H1 (cell line): Measurements from ENCODE around the gene ZNF92. TPM values are rescaled to one million over a fixed set of nuclear protein-coding genes. Genes with fewer than 3 reads are reported as not detected.

Experiments used
- CTCF ChIA-PET: fragments of 300-600 bp; sonication (Branson Sonifier 250); formaldehyde crosslinking; loops from one replicate; lab custom pipeline; 2021; ENCODE audit not compliant: partially characterized antibody; lab: Charles Lee
- POLR2A ChIA-PET: fragments of 300-600 bp; sonication (Branson Sonifier 250); formaldehyde crosslinking; loops from one replicate; lab custom pipeline; 2021; ENCODE audit warnings: inconsistent platforms; ENCODE audit not compliant: partially characterized antibody; lab: Charles Lee
- DNase-seq, 2 experiments: peaks; one replicate each; pipeline versions ENCODE4 v3.0.0 to v3.0.0-alpha.2; 2010 to 2022; ENCODE audit warnings: low spot score in 2 of 2, low read depth in 1 of 2, mixed read lengths in 1 of 2
- FAIRE-seq: peaks from 2 replicates; lab custom pipeline; 2011; peaks lifted over from hg19 to GRCh38; lab: Jason Lieb, UNC
- H2AFZ ChIP-seq: 2 replicates; pipeline ENCODE4 v1.8.1; 2012; ENCODE audit warnings: low read length, inconsistent platforms
- H2AK5ac ChIP-seq: 2 replicates; pipeline ENCODE4 v1.6.1; 2013; ENCODE audit warnings: low read depth, low read length
- H2BK120ac ChIP-seq: replicated peaks from 2 replicates; pipeline ENCODE3; 2013; ENCODE audit warnings: low read depth, low read length, inconsistent platforms
- H2BK12ac ChIP-seq: 2 replicates; pipeline ENCODE4 v1.6.1; 2013; ENCODE audit warnings: low read depth, low read length
- H2BK15ac ChIP-seq: 2 replicates; pipeline ENCODE4 v1.6.1; 2013; ENCODE audit warnings: low read length
- H2BK20ac ChIP-seq: 2 replicates; pipeline ENCODE4 v1.6.1; 2013; ENCODE audit warnings: low read length
- H2BK5ac ChIP-seq: 2 replicates; pipeline ENCODE4 v1.6.1; 2013; ENCODE audit warnings: low read depth, low read length
- H3K14ac ChIP-seq: 2 replicates; pipeline ENCODE4 v1.6.1; 2013; ENCODE audit warnings: inconsistent platforms; ENCODE audit not compliant: insufficient read length
- H3K18ac ChIP-seq: 2 replicates; pipeline ENCODE4 v1.6.1; 2013; ENCODE audit warnings: low read length; ENCODE audit errors: extremely low read depth
- H3K23ac ChIP-seq: 2 replicates; pipeline ENCODE4 v1.6.1; 2013; ENCODE audit warnings: inconsistent platforms; ENCODE audit not compliant: insufficient read length
- H3K23me2 ChIP-seq: 2 replicates; pipeline ENCODE4 v1.6.1; 2013; ENCODE audit warnings: low read depth, low read length
- H3K27ac ChIP-seq: 2 replicates; pipeline ENCODE4 v1.6.1; 2011; ENCODE audit warnings: low read depth, low read length, inconsistent platforms
- H3K27me3 ChIP-seq, 4 experiments: replicated peaks in 1 of 4; 1 replicate in 1 of 4; 2 replicates in 3 of 4; pipeline versions ENCODE4 v1.6.1 to v1.8.1; 2011 to 2013; ENCODE audit warnings: low read length in 3 of 4, mild to moderate bottlenecking in 3 of 4, inconsistent platforms in 2 of 4, mixed read lengths in 2 of 4, moderate library complexity in 1 of 4; ENCODE audit not compliant: control insufficient read depth in 3 of 4, insufficient read depth in 3 of 4; ENCODE audit errors: extremely low read depth in 1 of 4
- H3K36me3 ChIP-seq, 4 experiments: 2 replicates each; pipeline versions ENCODE4 v1.6.1 to v1.8.1; 2011 to 2013; ENCODE audit warnings: mild to moderate bottlenecking in 4 of 4, low read length in 3 of 4, moderate library complexity in 2 of 4, control low read depth in 1 of 4, inconsistent platforms in 1 of 4; ENCODE audit not compliant: insufficient read depth in 4 of 4, control insufficient read depth in 2 of 4
- H3K4ac ChIP-seq: replicated peaks from 2 replicates; pipeline ENCODE3; 2013; ENCODE audit warnings: low read length, low read depth, mixed read lengths, inconsistent platforms; ENCODE audit not compliant: insufficient read length
- H3K4me1 ChIP-seq, 4 experiments: replicated peaks in 1 of 4; 1 replicate in 1 of 4; 2 replicates in 3 of 4; pipeline versions ENCODE4 v1.6.1 to v1.8.1; 2011 to 2013; ENCODE audit warnings: low read length in 3 of 4, inconsistent platforms in 2 of 4, mixed read lengths in 1 of 4; ENCODE audit not compliant: insufficient read depth in 4 of 4, control insufficient read depth in 3 of 4
- H3K4me2 ChIP-seq, 2 experiments: 2 replicates each; pipeline versions ENCODE4 v1.6.1 to v1.8.1; 2011 to 2013; ENCODE audit warnings: low read depth in 2 of 2, low read length in 2 of 2, control low read depth in 1 of 2, inconsistent platforms in 1 of 2, mild to moderate bottlenecking in 1 of 2; ENCODE audit not compliant: insufficient read depth in 1 of 2
- H3K4me3 ChIP-seq, 4 experiments: fragments of 200-600, 300-600 bp in 1 of 4; sonication (generic), shearing (Covaris generic), sonication (Bioruptor Twin) in 1 of 4; 2 replicates each; pipeline versions ENCODE4 v1.5.1 to v1.8.1; 2011 to 2016; ENCODE audit warnings: low read length in 4 of 4, low read depth in 3 of 4, control low read depth in 2 of 4, inconsistent platforms in 2 of 4, mild to moderate bottlenecking in 2 of 4, mixed read lengths in 1 of 4, moderate library complexity in 1 of 4; ENCODE audit not compliant: insufficient read depth in 2 of 4; ENCODE audit errors: extremely low read depth in 1 of 4
- H3K56ac ChIP-seq: replicated peaks from 2 replicates; pipeline ENCODE3; 2013; ENCODE audit warnings: low read depth, mild to moderate bottlenecking, mixed read lengths, low read length, inconsistent platforms; ENCODE audit not compliant: insufficient read length
- H3K79me1 ChIP-seq: 2 replicates; pipeline ENCODE4 v1.6.1; 2013; ENCODE audit warnings: low read depth, low read length, control low read depth
- H3K79me2 ChIP-seq, 2 experiments: 2 replicates each; pipeline versions ENCODE4 v1.6.1 to v1.8.1; 2012 to 2013; ENCODE audit warnings: low read length in 2 of 2, mild to moderate bottlenecking in 2 of 2, inconsistent platforms in 1 of 2; ENCODE audit not compliant: insufficient read depth in 2 of 2, control insufficient read depth in 1 of 2
- H3K9ac ChIP-seq, 4 experiments: replicated peaks in 1 of 4; 1 replicate in 1 of 4; 2 replicates in 3 of 4; pipeline versions ENCODE4 v1.6.1 to v1.8.1; 2011 to 2013; ENCODE audit warnings: low read depth in 3 of 4, low read length in 3 of 4, control low read depth in 2 of 4, mild to moderate bottlenecking in 2 of 4, moderate library complexity in 2 of 4, inconsistent platforms in 1 of 4; ENCODE audit errors: extremely low read depth in 1 of 4
- H3K9me3 ChIP-seq, 2 experiments: 2 replicates each; pipeline versions ENCODE4 v1.6.1 to v1.8.1; 2012 to 2013; ENCODE audit warnings: mild to moderate bottlenecking in 2 of 2, moderate library complexity in 2 of 2, control low read depth in 1 of 2, inconsistent platforms in 1 of 2, low read depth in 1 of 2, low read length in 1 of 2, mixed read lengths in 1 of 2; ENCODE audit not compliant: insufficient read depth in 2 of 2
- H4K20me1 ChIP-seq, 2 experiments: replicated peaks in 1 of 2; 2 replicates each; pipeline versions ENCODE3 to v1.8.1; 2011 to 2013; ENCODE audit warnings: inconsistent platforms in 2 of 2, low read length in 2 of 2, mild to moderate bottlenecking in 1 of 2; ENCODE audit not compliant: insufficient read depth in 2 of 2, control insufficient read depth in 1 of 2
- H4K5ac ChIP-seq: 2 replicates; pipeline ENCODE4 v1.6.1; 2013; ENCODE audit warnings: low read length, low read depth, mixed read lengths, inconsistent platforms; ENCODE audit not compliant: insufficient read length
- H4K8ac ChIP-seq: 2 replicates; pipeline ENCODE4 v1.8.0; 2013; ENCODE audit warnings: mild to moderate bottlenecking, moderate library complexity, low read length, inconsistent platforms; ENCODE audit not compliant: insufficient read depth; ENCODE audit errors: extremely low read depth
- H4K91ac ChIP-seq: replicated peaks from 2 replicates; pipeline ENCODE3; 2013; ENCODE audit warnings: low read length, mixed read lengths, inconsistent platforms; ENCODE audit not compliant: insufficient read length
- CTCF ChIP-seq, 3 experiments: IDR thresholded peaks; 1 replicate in 2 of 3; 2 replicates in 1 of 3; pipeline versions ENCODE4 v1.5.1 to v1.6.1; 2011; ENCODE audit warnings: low read length in 3 of 3, mild to moderate bottlenecking in 3 of 3, inconsistent platforms in 2 of 3, low read depth in 1 of 3, moderate library complexity in 1 of 3; ENCODE audit not compliant: insufficient read depth in 1 of 3; ENCODE audit errors: control extremely low read depth in 1 of 3
- NRF1 ChIP-seq: IDR thresholded peaks from 2 replicates; pipeline ENCODE4 v1.6.1; 2011; ENCODE audit warnings: mild to moderate bottlenecking, low read depth, low read length, improper control_type of control experiment
- WGBS, 2 experiments: shearing (Covaris generic) in 1 of 2; methylation state at CpG; one replicate each; pipeline versions ENCODE4 v1.1.6 to v1.1.7; 2013 to 2015; ENCODE audit warnings: low lambda C conversion rate in 2 of 2, mixed read lengths in 2 of 2, inconsistent platforms in 1 of 2, low coverage in 1 of 2, missing lambda C conversion rate in 1 of 2; ENCODE audit not compliant: insufficient replicate concordance in 2 of 2, insufficient coverage in 1 of 2, insufficient read length in 1 of 2; ENCODE audit errors: extremely low coverage in 1 of 2, missing lambda C conversion rate in 1 of 2; 5-methylcytosine and 5-hydroxymethylcytosine counted together
- polyA plus RNA-seq, 7 experiments: library from polyadenylated mRNA; depleted of rRNA in 3 of 7; stranded (reverse) in 5 of 7; unstranded in 2 of 7; fragments of >200 nt in 5 of 7; fragments of 200-250 nt in 2 of 7; gene quantifications; 1 replicate in 5 of 7; 2 replicates in 1 of 7; 4 replicates in 1 of 7; pipeline versions ENCODE4 v1.2.1 to v1.2.3, GENCODE V29; 2011 to 2013; ENCODE audit warnings: missing spikeins in 2 of 7, mixed read lengths in 2 of 7
- total RNA-seq: library from RNA; stranded (reverse); fragmentation: NEBNext Ultra II Directional; extraction: Animal tissue kit (Norgen Biotek cat#: 25700); gene quantifications from 2 replicates; pipeline ENCODE4 v1.2.1, GENCODE V29; 2021

ZNF92 gene
- total and polyA plus RNA-seq, 2 of the 8 experiments (the other 6 are each of a cell fraction or from before 2014, with no cell fraction given), result 2.8 to 39.8 TPM

GRCh38 chr7:65397730-65398142 is 24.1 kb downstream of the ZNF92 start:
- 91% methylated on average over 4 of the region's 4 CpGs; no CpG with 5 or more reads in 1 of the 2 experiments for WGBS, 2 experiments
- H3K23ac ChIP-seq, result no peak overlapping the region
- no peak overlapping the region for H2BK15ac ChIP-seq
- ChIA-PET POLR2A (interaction anchor here (1.8 kb wide), 1 partner anchor 24 kb away, joined by 5 read pairs; the partner anchor contains the start of gene ZNF92), CTCF (interaction anchor here (0.6 kb wide), 1 partner anchor 31 kb away, joined by 3 read pairs; no protein-coding TSS in a partner anchor)
- H3K4me3 ChIP-seq, result no peak overlapping the region
- TF ChIP-seq NRF1, result no peak
- TF ChIP-seq CTCF (IDR thresholded peaks at IDR 0.05; ENCODE audit: control extremely low read depth in 1 of 3, insufficient read depth in 1 of 3, low read depth in 1 of 3, low read length in 3 of 3), result peak in 1 of 3 experiments; percentile 19; a peak in 1 of 4 replicates
- no peaks in the 10 kb centered on the region for H3K27me3 ChIP-seq
- FAIRE-seq, result no peak
- H3K18ac ChIP-seq, result no peak overlapping the region
- H3K79me1 ChIP-seq, result no peaks in the 10 kb centered on the region; the same call in 1 of the 2 replicates
- no peak overlapping the region for H2BK12ac ChIP-seq
- no peak overlapping the region for H3K4me2 ChIP-seq
- H3K27ac ChIP-seq, result no peak overlapping the region
- peaks cover 7 to 32% (median 19%) of the 10 kb centered on the region in 4 experiments for H3K36me3 ChIP-seq
- no peak overlapping the region for H3K9ac ChIP-seq
- no peak overlapping the region for H2BK120ac ChIP-seq
- H3K14ac ChIP-seq, result no peak overlapping the region
- no peak overlapping the region for H4K8ac ChIP-seq
- DNase-seq, result no peak
- H3K9me3 ChIP-seq, result peaks cover 5 to 7% of the 10 kb centered on the region in 2 experiments; a peak in 3 of 4 replicates
- no peak overlapping the region for H4K5ac ChIP-seq
- H3K23me2 ChIP-seq, result no peaks in the 10 kb centered on the region
- H2BK20ac ChIP-seq, result no peak overlapping the region
- H3K79me2 ChIP-seq, result peaks cover 2 to 34% of the 10 kb centered on the region in 2 experiments; a peak in 2 of 4 replicates
- H2AK5ac ChIP-seq, result no peak overlapping the region
- no peaks in the 10 kb centered on the region for H4K20me1 ChIP-seq
- no peak overlapping the region for H3K56ac ChIP-seq
- no peak overlapping the region for H4K91ac ChIP-seq
- H3K4ac ChIP-seq, result no peak overlapping the region
- H3K4me1 ChIP-seq, result no peaks in the 10 kb centered on the region
- H2AFZ ChIP-seq, result no peak overlapping the region
- H2BK5ac ChIP-seq, result no peak overlapping the region
